Measurements from ENCODE around the gene CXCR3. TPM values are rescaled to one million over a fixed set of nuclear protein-coding genes. Genes with fewer than 3 reads are reported as not detected.
"Not testable (repeated sequence)": the region's sequence is repeated elsewhere in the genome, so short reads cannot be mapped to it uniquely, and the experiment has no call there.

The CXCR3 gene
- total RNA-seq, 4 donors from 2014 or later, result 4.4 to 9.2 (median 8.4) TPM; not detected in 1

DNA sequence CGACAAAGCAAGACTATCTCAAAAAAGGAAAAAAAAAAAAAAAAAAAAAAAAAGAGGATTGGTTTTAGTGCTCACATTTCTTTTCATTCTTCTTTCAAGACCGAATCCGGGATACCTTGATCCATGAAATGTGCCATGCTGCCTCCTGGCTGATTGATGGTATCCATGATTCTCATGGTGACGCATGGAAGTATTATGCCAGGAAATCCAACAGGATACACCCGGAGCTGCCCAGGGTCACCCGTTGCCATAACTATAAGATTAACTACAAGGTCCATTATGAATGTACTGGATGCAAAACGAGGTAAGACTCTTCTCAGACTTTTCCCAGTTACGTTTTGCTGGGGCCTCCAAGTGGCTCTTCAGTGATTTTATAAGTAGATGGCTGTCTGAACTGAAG lies 6.1 kb downstream of the CXCR3 start:
- H3K4me3 ChIP-seq, result no peak overlapping the region
- DNase-seq, result peak in 1 of 3 donors; percentile 8
- peaks cover 0 to 29% (median 0%) of the 10 kb centered on the region in 3 donors for H3K36me3 ChIP-seq

GRCh38 chrX:71611736-71612135 lies 6.6 kb downstream of the CXCR3 start:
- not testable (repeated sequence) for H3K27me3 ChIP-seq, H3K4me1 ChIP-seq, H3K4me3 ChIP-seq, H3K9me3 ChIP-seq, H3K27ac ChIP-seq
- peak in 1 of 3 donors; percentile 10 for DNase-seq
- peaks cover 0 to 29% (median 0%) of the 10 kb centered on the region in 3 donors for H3K36me3 ChIP-seq

More for the DNA sequence above, 6.1 kb downstream of the CXCR3 start:
- Histone ChIP-seq H3K4me1 (no peaks in the 10 kb centered on the region), H3K27me3 (no peaks in the 10 kb centered on the region), H3K9me3 (no peaks in the 10 kb centered on the region), H3K27ac (no peak overlapping the region)
- no peak for TF ChIP-seq CTCF (IDR thresholded peaks at IDR 0.05)
- no peak for TF ChIP-seq POLR2A (IDR thresholded peaks at IDR 0.05)

DNA sequence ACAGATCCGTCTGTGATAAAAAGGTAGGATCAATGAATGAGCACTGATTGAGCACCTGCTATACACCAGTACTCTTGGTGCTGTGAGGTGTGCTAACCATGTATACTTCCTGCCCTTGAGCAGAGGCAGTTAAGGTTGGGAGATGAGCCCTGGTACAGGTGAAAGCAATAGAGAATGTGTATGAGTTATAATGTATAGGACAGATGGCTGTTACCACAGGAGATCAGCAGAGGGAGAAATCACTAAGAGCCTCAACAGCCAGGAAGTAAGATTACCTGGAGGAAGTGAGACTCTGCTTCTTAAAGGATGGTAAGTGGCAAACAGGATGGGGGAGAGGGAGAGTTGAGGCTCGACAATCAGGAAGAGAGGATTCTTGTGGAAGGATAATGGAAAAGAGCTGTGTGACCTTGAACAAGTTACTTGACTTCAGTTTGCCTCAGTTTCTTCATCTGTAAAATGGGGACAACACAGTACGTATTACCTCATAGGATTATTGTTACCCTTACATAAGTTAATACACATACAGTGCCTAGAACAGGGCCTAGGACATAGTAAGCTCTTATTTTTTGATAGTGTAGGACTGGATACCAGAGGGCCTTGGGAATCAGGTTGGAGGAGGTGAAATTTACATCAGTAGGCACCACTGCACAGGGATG lies 9.1 kb downstream of the CXCR3 start:
- no peaks in the 10 kb centered on the region for H3K4me1 ChIP-seq
- H3K4me3 ChIP-seq, result no peak overlapping the region
- no peak overlapping the region for H3K27ac ChIP-seq
- H3K36me3 ChIP-seq, result peaks cover 0 to 50% (median 0%) of the 10 kb centered on the region in 3 donors
- no peaks in the 10 kb centered on the region for H3K27me3 ChIP-seq
- DNase-seq, result peak in 1 of 3 donors; percentile 14
- TF ChIP-seq POLR2A (IDR thresholded peaks at IDR 0.05) (no peak), CTCF (IDR thresholded peaks at IDR 0.05) (no peak)
- H3K9me3 ChIP-seq, result no peaks in the 10 kb centered on the region

DNA sequence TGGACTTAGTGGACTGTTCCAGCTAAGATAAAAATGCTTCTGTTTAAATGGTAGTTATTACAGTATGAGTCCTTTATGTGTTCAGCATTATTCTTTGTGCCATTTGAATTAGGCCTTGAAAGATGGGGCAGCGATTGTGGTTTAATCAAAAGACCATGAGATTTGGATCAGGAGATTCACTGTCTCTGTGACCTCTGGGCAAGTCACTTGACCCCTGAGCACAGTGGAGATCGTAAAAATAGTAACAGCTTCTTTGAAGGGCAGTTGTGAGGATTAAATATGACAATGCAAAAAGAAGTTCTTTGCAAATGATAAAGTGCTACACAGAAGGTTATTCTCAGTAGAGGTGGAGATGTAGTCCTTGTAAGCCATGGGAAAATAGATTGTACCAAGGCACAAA lies 10.8 kb downstream of the CXCR3 start:
- no peaks in the 10 kb centered on the region for H3K9me3 ChIP-seq
- no peak for TF ChIP-seq CTCF (IDR thresholded peaks at IDR 0.05)
- TF ChIP-seq POLR2A (IDR thresholded peaks at IDR 0.05), result no peak
- H3K27ac ChIP-seq, result peak overlapping the region in 1 of 4 donors; percentile 42
- no peaks in the 10 kb centered on the region for H3K4me1 ChIP-seq
- DNase-seq, result no peak
- H3K27me3 ChIP-seq, result no peaks in the 10 kb centered on the region
- no peak overlapping the region for H3K4me3 ChIP-seq
- peaks cover 0 to 64% (median 0%) of the 10 kb centered on the region in 3 donors for H3K36me3 ChIP-seq

GRCh38 chrX:71606536-71607216 lies 11.6 kb downstream of the CXCR3 start:
- no peaks in the 10 kb centered on the region for H3K9me3 ChIP-seq
- H3K36me3 ChIP-seq, result peaks cover 0 to 64% (median 0%) of the 10 kb centered on the region in 3 donors
- H3K27me3 ChIP-seq, result no peaks in the 10 kb centered on the region
- DNase-seq, result peak in 1 of 3 donors; percentile 51
- peak overlapping the region in 1 of 4 donors; percentile 42 for H3K27ac ChIP-seq
- no peak overlapping the region for H3K4me3 ChIP-seq
- TF ChIP-seq POLR2A (IDR thresholded peaks at IDR 0.05) (no peak), CTCF (IDR thresholded peaks at IDR 0.05) (no peak)
- H3K4me1 ChIP-seq, result no peaks in the 10 kb centered on the region

Data from Peyer's patch (tissue), 4 donors.